CD4-positive, alpha-beta T cell treated with Interleukin-21 for 1 hour (primary cell): Measurements from ENCODE around the gene FHOD3.
"Not testable (repeated sequence)": the region's sequence is repeated elsewhere in the genome, so short reads cannot be mapped to it uniquely, and the experiment has no call there.

ENCODE experiments used
- DNase-seq: peaks from one replicate; pipeline ENCODE4 v3.0.0-alpha.2; 2020

The FHOD3 gene

GRCh38 chr18:36728345-36728744 lies 430.8 kb downstream of the FHOD3 start:
- no peak for DNase-seq

- DNase-seq: no peak
These were observed 431.7 kb downstream of the FHOD3 start for GRCh38 chr18:36729197-36729596.

- no peak for DNase-seq
These were observed 434.8 kb downstream of the FHOD3 start for GRCh38 chr18:36732264-36732663.

GRCh38 chr18:36733150-36733549 lies 435.6 kb downstream of the FHOD3 start:
- DNase-seq: no peak

GRCh38 chr18:36734596-36734995 lies 437.1 kb downstream of the FHOD3 start:
- no peak for DNase-seq

GRCh38 chr18:36735130-36735529 lies 437.6 kb downstream of the FHOD3 start:
- DNase-seq: no peak

- no peak for DNase-seq
These were observed 438.6 kb downstream of the FHOD3 start for GRCh38 chr18:36736094-36736493.

GRCh38 chr18:36737316-36737715 lies 439.8 kb downstream of the FHOD3 start:
- no peak for DNase-seq

GRCh38 chr18:36744261-36744876 lies 446.9 kb downstream of the FHOD3 start:
- DNase-seq: no peak

GRCh38 chr18:36745219-36745975 lies 447.9 kb downstream of the FHOD3 start:
- DNase-seq: no peak

- no peak for DNase-seq
These were observed 455.7 kb downstream of the FHOD3 start for GRCh38 chr18:36752929-36753865.

GRCh38 chr18:36756242-36756641 lies 458.7 kb downstream of the FHOD3 start:
- DNase-seq: no peak

- no peak for DNase-seq
These were observed 459.6 kb downstream of the FHOD3 start for GRCh38 chr18:36757081-36757480.

- no peak for DNase-seq
These were observed 460.5 kb downstream of the FHOD3 start for GRCh38 chr18:36757991-36758390.

GRCh38 chr18:36758623-36759022 lies 461.1 kb downstream of the FHOD3 start:
- DNase-seq: no peak

GRCh38 chr18:36759167-36759776 lies 461.8 kb downstream of the FHOD3 start:
- DNase-seq: no peak

GRCh38 chr18:36760598-36760997 lies 463.1 kb downstream of the FHOD3 start:
- DNase-seq: no peak

GRCh38 chr18:36761186-36761698 lies 463.7 kb downstream of the FHOD3 start:
- no peak for DNase-seq

- DNase-seq: no peak
These were observed 464.6 kb downstream of the FHOD3 start for GRCh38 chr18:36762074-36762473.

- not testable (repeated sequence) for DNase-seq
These were observed 465.5 kb downstream of the FHOD3 start for GRCh38 chr18:36762965-36763364.

GRCh38 chr18:36766836-36767235 lies 469.3 kb downstream of the FHOD3 start:
- no peak for DNase-seq

GRCh38 chr18:36769172-36769571 lies 471.7 kb downstream of the FHOD3 start:
- DNase-seq: no peak
